Activated naive CD8-positive, alpha-beta T cell (primary cell): ENCODE data around the gene CD300H.

Experiments used
- H3K27ac Mint-ChIP-seq: one replicate; pipeline ENCODE4 v1.8.0; 2021; ENCODE audit warnings: mixed read lengths
- H3K27me3 Mint-ChIP-seq: one replicate; pipeline ENCODE4 v1.8.0; 2021; ENCODE audit warnings: mixed read lengths
- H3K36me3 Mint-ChIP-seq: one replicate; pipeline ENCODE4 v1.8.0; 2021; ENCODE audit warnings: mixed read lengths
- H3K4me1 Mint-ChIP-seq: one replicate; pipeline ENCODE4 v1.8.0; 2021; ENCODE audit warnings: low read depth, mixed read lengths
- H3K4me3 Mint-ChIP-seq: one replicate; pipeline ENCODE4 v1.8.0; 2021; ENCODE audit warnings: mild to moderate bottlenecking, mixed read lengths
- H3K9me3 Mint-ChIP-seq: one replicate; pipeline ENCODE4 v1.8.0; 2021; ENCODE audit warnings: low read depth, mixed read lengths

Gene CD300H

GRCh38 chr17:74547736-74548135 lies 19.6 kb downstream of the CD300H start:
- H3K36me3 Mint-ChIP-seq: no peaks in the 10 kb centered on the region
- H3K27me3 Mint-ChIP-seq: peaks cover 2% of the 10 kb centered on the region
- no peak overlapping the region for H3K27ac Mint-ChIP-seq
- H3K4me3 Mint-ChIP-seq: no peak overlapping the region
- no peaks in the 10 kb centered on the region for H3K9me3 Mint-ChIP-seq
- H3K4me1 Mint-ChIP-seq: peaks cover 5% of the 10 kb centered on the region

- H3K27ac Mint-ChIP-seq: no peak overlapping the region
- no peaks in the 10 kb centered on the region for H3K9me3 Mint-ChIP-seq
- no peak overlapping the region for H3K4me3 Mint-ChIP-seq
- H3K36me3 Mint-ChIP-seq: no peaks in the 10 kb centered on the region
- H3K27me3 Mint-ChIP-seq: peaks cover 5% of the 10 kb centered on the region
- H3K4me1 Mint-ChIP-seq: peaks cover 5% of the 10 kb centered on the region
Measured at GRCh38 chr17:74547264-74547663, 20.0 kb downstream of the CD300H start.

GRCh38 chr17:74546586-74546985 lies 20.7 kb downstream of the CD300H start:
- H3K4me1 Mint-ChIP-seq: peaks cover 5% of the 10 kb centered on the region
- H3K4me3 Mint-ChIP-seq: no peak overlapping the region
- no peaks in the 10 kb centered on the region for H3K36me3 Mint-ChIP-seq
- H3K27ac Mint-ChIP-seq: no peak overlapping the region
- peaks cover 5% of the 10 kb centered on the region for H3K27me3 Mint-ChIP-seq
- no peaks in the 10 kb centered on the region for H3K9me3 Mint-ChIP-seq

- Mint-ChIP-seq H3K4me1 (peaks cover 5% of the 10 kb centered on the region), H3K9me3 (no peaks in the 10 kb centered on the region), H3K27ac (no peak within 1 kb of the TSS), H3K36me3 (no peaks in the 10 kb centered on the region), H3K27me3 (peaks cover 5% of the 10 kb centered on the region), H3K4me3 (no peak within 1 kb of the TSS)
Measured at GRCh38 chr17:74545843-74546230, 21.5 kb downstream of the CD300H start, which contains the start of gene CD300C. TSS of gene CD300C (minus strand) at chr17:74546115. CDS start at chr17:74545782, 333 bp downstream.

DNA sequence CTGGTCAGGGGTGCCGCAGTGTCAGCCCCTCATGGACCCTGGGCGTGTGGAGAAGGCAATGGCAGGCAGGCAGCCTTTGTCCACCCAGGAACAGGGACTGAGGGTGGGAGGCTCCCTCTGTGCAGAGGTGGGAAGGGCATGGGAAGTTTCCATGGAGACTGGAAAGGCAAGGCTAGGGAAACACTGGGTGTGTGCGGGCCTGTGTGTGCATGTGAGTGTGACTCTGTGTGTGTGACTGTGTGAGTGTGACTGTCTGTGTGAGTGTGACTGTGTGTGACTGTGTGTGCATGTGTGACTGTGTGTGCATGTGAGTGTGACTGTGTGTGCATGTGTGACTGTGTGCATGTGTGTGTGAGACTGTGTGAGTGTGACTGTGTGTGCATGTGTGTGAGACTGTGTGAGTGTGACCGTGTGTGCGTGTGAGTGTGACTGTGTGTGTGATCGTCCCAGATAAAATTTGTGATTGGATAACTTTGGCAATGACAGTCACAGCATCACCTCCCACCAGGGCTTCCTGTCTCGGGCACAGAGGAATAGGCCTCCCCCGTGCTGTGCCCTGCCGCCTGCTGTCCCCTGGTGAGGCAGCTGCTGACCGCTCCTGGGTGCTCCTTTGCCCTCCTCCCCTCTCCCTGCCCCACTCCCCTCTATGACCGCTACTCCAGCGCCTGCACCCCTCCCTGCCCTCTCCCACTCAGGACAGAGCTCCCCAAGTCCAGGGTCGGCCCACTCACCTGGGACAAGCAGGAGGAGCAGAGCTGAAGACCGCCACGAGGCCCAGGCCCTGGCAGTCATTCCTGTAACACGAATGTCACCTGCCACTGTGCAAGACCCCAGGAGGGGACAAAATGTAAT lies 22.1 kb downstream of the CD300H start:
- Mint-ChIP-seq H3K9me3 (no peaks in the 10 kb centered on the region), H3K4me1 (peaks cover 5% of the 10 kb centered on the region), H3K36me3 (no peaks in the 10 kb centered on the region), H3K27me3 (peaks cover 4% of the 10 kb centered on the region), H3K4me3 (no peak overlapping the region), H3K27ac (no peak overlapping the region)

GRCh38 chr17:74543891-74544760 lies 23.2 kb downstream of the CD300H start:
- no peaks in the 10 kb centered on the region for H3K9me3 Mint-ChIP-seq
- H3K27me3 Mint-ChIP-seq: peaks cover 5% of the 10 kb centered on the region
- H3K4me3 Mint-ChIP-seq: no peak overlapping the region
- H3K27ac Mint-ChIP-seq: no peak overlapping the region
- no peaks in the 10 kb centered on the region for H3K36me3 Mint-ChIP-seq
- H3K4me1 Mint-ChIP-seq: peaks cover 5% of the 10 kb centered on the region

- H3K4me3 Mint-ChIP-seq: no peak overlapping the region
Measured at GRCh38 chr17:74543406-74543805, 23.9 kb downstream of the CD300H start.

DNA sequence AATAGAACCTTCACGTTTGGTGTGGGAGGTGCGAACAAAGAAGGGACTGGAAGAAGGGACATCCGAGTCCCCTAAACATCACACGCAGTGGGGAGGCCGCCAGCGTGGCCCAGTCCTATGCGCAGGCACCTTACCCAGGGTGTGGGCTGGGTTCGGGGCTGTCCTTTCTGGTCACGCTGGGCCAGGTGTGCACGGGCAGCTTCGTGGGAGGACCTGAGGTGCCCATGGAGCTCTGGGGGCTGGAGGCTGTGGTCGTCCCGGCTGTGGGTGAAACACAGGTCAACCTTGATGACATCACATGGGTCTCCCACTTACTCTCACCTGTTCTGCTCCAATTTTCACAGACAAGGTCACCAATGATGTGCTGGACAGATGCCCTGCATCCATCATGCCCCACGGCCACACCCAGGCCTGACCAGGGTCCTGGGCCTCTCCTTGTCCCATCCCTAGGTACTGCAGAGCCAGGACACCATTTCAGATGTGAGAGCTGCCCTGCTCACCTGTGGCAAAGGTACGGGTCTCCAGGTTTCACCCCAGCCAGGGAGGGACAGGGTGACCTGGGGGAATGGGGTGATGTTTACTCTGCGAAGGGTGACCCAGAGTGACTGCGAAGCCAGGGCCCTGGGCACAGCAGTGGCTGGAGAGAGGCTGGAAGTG lies 24.5 kb downstream of the CD300H start:
- Mint-ChIP-seq H3K9me3 (no peaks in the 10 kb centered on the region), H3K27ac (no peak overlapping the region), H3K4me1 (peaks cover 3% of the 10 kb centered on the region), H3K27me3 (peaks cover 5% of the 10 kb centered on the region), H3K36me3 (no peaks in the 10 kb centered on the region), H3K4me3 (no peak overlapping the region)

More at GRCh38 chr17:74543406-74543805, 23.9 kb downstream of the CD300H start:
- no peaks in the 10 kb centered on the region for H3K36me3 Mint-ChIP-seq
- H3K27me3 Mint-ChIP-seq: peaks cover 5% of the 10 kb centered on the region
- no peaks in the 10 kb centered on the region for H3K9me3 Mint-ChIP-seq
- H3K27ac Mint-ChIP-seq: no peak overlapping the region
- H3K4me1 Mint-ChIP-seq: peaks cover 5% of the 10 kb centered on the region

GRCh38 chr17:74542166-74542565 lies 25.1 kb downstream of the CD300H start:
- no peaks in the 10 kb centered on the region for H3K36me3 Mint-ChIP-seq
- no peaks in the 10 kb centered on the region for H3K9me3 Mint-ChIP-seq
- no peak overlapping the region for H3K4me3 Mint-ChIP-seq
- peaks cover 5% of the 10 kb centered on the region for H3K27me3 Mint-ChIP-seq
- no peaks in the 10 kb centered on the region for H3K4me1 Mint-ChIP-seq
- H3K27ac Mint-ChIP-seq: no peak overlapping the region

DNA sequence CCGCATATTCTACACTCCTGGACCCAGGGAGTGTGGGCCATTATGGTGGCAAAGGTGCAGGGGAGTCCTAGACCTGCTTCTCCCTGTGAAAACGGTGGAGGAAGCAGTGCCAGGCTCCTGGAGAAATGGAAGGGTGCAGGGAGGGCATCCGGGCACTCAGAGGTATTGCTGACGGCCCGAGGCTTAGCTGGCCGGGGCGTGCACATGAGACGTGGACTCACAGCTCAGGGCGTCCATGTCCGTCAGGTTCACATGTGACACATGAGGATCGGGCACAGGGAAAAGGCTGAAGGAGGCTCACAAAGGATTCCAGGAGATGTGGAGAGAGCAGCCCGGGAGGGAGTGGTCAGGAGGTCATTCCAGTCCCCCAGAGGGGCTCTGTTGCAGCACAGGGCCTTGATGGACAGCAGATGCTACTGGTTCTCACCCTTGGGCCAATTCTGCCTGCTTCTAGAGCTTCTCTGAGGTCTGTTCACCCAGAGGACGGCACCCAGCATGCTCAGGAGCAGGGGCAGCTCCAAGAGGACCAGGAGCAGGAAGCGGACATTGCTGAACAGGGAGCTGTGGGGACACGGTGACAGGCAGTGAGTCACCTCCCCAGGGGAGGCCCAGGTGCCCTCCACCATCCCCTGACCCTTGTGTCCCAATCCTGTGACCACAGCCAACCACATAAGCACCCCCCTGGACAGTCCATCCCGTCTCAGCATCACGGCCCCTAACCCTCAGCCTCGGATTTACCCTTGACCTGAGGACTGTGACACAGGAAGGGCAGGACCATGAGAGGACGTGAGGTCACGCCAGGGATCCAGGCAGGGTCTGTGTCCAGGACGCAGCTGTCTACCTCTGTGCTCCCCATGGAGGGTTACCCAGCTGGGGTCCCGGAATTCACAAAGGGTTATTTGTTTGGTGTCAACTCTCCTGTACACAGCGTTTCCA lies 25.9 kb downstream of the CD300H start:
- Mint-ChIP-seq H3K27ac (no peak overlapping the region), H3K9me3 (no peaks in the 10 kb centered on the region), H3K4me1 (no peaks in the 10 kb centered on the region), H3K27me3 (peaks cover 5% of the 10 kb centered on the region), H3K36me3 (no peaks in the 10 kb centered on the region), H3K4me3 (no peak overlapping the region)

DNA sequence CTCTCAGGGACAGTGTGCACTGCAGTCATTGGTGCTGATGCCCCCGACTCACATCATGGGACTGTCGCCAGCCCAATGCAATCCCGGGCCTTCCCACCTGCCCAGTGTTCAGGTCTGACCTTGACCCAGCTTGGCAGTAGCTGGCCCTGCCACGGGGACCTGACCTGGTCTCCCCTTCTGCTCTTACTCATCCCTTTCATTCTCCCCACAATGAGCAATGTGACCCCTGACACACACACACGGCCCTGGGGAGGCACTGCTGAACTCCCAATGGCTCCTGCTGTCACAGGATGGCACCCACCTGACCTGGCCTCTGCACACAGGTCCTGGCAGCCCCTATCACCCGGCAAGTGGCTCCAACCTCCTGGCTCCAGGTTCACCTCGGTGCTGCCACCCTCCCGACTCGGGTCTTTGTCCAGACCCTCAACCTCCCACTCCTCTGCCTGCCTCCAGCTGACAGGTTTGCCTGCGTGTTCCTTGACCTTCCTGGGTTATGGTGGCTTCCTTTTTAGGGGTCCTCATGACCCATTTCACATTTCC lies 28.0 kb downstream of the CD300H start:
- Mint-ChIP-seq H3K27me3 (peaks cover 5% of the 10 kb centered on the region), H3K9me3 (no peaks in the 10 kb centered on the region), H3K4me1 (no peaks in the 10 kb centered on the region), H3K4me3 (no peak overlapping the region), H3K36me3 (no peaks in the 10 kb centered on the region), H3K27ac (no peak overlapping the region)

- no peak overlapping the region for H3K4me3 Mint-ChIP-seq
- H3K27ac Mint-ChIP-seq: no peak overlapping the region
- no peaks in the 10 kb centered on the region for H3K36me3 Mint-ChIP-seq
- H3K27me3 Mint-ChIP-seq: peaks cover 9% of the 10 kb centered on the region
- no peaks in the 10 kb centered on the region for H3K9me3 Mint-ChIP-seq
- H3K4me1 Mint-ChIP-seq: peaks cover 5% of the 10 kb centered on the region
Measured at GRCh38 chr17:74536890-74537289, 30.4 kb downstream of the CD300H start.

DNA sequence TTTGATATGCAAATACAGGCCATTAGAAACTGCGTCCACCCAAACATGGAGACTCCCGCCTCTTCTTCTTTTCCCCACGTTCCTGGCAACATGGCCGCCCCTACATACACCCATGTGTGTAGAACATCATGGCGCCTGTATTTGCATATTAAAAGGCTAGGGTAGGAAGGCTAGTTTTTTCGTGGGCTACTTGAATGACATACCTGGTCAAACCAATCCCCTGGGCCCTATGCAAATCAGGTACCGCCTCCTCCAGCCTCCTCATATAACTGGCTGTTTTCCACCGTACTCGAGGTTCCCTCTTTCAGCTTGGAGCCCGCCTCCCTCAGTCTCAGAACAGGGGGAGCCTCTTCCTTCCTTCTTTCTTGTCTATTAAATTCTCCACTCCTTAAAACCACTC lies 35.2 kb downstream of the CD300H start:
- Mint-ChIP-seq H3K36me3 (no peaks in the 10 kb centered on the region), H3K4me3 (no peak overlapping the region), H3K4me1 (peaks cover 5% of the 10 kb centered on the region), H3K9me3 (no peaks in the 10 kb centered on the region), H3K27ac (no peak overlapping the region), H3K27me3 (peaks cover 9% of the 10 kb centered on the region)
